ENCODE results near the gene MMS19. TPM values are rescaled to one million over a fixed set of nuclear protein-coding genes. Genes with fewer than 3 reads are reported as not detected.
A peak's percentile ranks its signal among the peaks of the same experiment; 100 is the strongest.

MMS19 gene
- total and polyA plus RNA-seq, 10 donors = 53.5 to 101 (median 60.6) TPM

DNA sequence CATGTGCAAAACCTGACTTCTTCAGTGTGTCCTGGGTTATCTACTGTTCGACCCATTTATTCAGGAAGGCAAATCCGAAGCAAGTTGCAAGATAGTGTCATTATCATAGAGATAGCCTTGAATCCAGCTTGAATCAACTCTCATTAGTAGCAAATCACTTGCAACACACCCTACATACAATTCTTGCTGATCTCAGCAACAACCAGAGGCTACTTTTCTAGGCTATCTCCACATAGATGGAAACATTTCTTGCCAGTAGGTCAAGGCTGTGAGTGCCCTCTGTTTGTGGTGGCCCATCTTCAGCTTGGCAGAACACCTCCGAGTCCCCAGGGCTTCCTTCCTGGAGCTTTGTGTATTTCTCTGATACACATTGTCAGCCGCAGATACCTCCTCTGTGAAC is 12.5 kb upstream of the MMS19 start:
- 69 to 80% (median 80%) methylated on average over 4 of the region's 4 CpGs for whole genome bisulfite sequencing, 5 donors
- H3K27me3 ChIP-seq (replicated peaks in 1 of 7) = peaks cover 0 to under 1% (median 0%) of the 10 kb centered on the region in 7 donors
- no peak overlapping the region for H3K4me3 ChIP-seq
- no peaks in the 10 kb centered on the region for H3K9me3 ChIP-seq
- H3K4me1 ChIP-seq = peaks cover 0 to 10% (median 0%) of the 10 kb centered on the region in 6 donors
- intact Hi-C loops (cut with DNase I; ENCODE audit: low total_unique reads) = no loop called here
- TF ChIP-seq, protein P1, sequence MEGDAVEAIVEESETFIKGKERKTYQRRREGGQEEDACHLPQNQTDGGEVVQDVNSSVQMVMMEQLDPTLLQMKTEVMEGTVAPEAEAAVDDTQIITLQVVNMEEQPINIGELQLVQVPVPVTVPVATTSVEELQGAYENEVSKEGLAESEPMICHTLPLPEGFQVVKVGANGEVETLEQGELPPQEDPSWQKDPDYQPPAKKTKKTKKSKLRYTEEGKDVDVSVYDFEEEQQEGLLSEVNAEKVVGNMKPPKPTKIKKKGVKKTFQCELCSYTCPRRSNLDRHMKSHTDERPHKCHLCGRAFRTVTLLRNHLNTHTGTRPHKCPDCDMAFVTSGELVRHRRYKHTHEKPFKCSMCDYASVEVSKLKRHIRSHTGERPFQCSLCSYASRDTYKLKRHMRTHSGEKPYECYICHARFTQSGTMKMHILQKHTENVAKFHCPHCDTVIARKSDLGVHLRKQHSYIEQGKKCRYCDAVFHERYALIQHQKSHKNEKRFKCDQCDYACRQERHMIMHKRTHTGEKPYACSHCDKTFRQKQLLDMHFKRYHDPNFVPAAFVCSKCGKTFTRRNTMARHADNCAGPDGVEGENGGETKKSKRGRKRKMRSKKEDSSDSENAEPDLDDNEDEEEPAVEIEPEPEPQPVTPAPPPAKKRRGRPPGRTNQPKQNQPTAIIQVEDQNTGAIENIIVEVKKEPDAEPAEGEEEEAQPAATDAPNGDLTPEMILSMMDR (IDR thresholded peaks at IDR 0.05 in 8 of 11, conservative IDR thresholded peaks at IDR 0.05 in 3 of 11) = no peak
- TF ChIP-seq POLR2AphosphoS5 (IDR thresholded peaks at IDR 0.05) = no peak
- no peak for TF ChIP-seq POLR2A (IDR thresholded peaks at IDR 0.05)
- H3K27ac ChIP-seq = no peak overlapping the region
- H3K36me3 ChIP-seq = no peaks in the 10 kb centered on the region
- DNase-seq = peak; percentile 14

DNA sequence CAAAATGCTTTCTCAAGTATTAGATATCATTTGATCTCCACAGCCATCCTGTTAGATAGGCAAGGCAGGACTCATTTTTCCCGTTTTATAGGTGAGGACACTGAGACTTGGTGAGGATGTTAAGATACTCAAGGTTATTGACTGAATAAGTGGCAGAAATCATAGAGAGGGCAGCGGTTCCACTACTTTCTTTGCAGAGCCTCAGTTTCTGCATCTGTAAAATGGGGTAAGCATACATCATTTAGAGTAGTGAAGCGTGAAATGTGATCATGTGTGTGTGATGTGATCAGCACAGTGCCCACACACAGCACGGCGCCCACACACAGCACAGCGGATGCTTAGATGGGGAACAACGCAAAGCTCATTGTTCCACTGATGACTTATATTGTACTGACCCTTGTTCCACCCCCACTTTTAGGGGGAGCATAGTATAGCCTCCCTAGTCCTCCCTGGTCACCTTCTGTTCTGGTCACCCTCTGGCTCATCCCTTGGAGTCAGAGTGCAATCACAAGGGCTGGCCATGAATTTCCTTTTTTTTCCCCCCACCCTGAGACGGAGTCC is 11.0 kb upstream of the MMS19 start:
- no peak overlapping the region for H3K4me3 ChIP-seq
- intact Hi-C loops (cut with DNase I; ENCODE audit: low total_unique reads) = no loop called here
- DNase-seq = peak; percentile 35
- 56 to 93% (median 88%) methylated on average over 8 of the region's 8 CpGs for WGBS, 5 donors
- H3K9me3 ChIP-seq = no peaks in the 10 kb centered on the region
- H3K27me3 ChIP-seq (replicated peaks in 1 of 7) = peaks cover 0 to 4% (median 0%) of the 10 kb centered on the region in 7 donors
- H3K36me3 ChIP-seq = no peaks in the 10 kb centered on the region
- H3K27ac ChIP-seq = no peak overlapping the region
- TF ChIP-seq POLR2AphosphoS5 (IDR thresholded peaks at IDR 0.05) (no peak), POLR2A (IDR thresholded peaks at IDR 0.05) (no peak)
- TF ChIP-seq, protein P1 (IDR thresholded peaks at IDR 0.05 in 8 of 11, conservative IDR thresholded peaks at IDR 0.05 in 3 of 11) = no peak
- peaks cover 0 to 18% (median 0%) of the 10 kb centered on the region in 6 donors for H3K4me1 ChIP-seq

DNA sequence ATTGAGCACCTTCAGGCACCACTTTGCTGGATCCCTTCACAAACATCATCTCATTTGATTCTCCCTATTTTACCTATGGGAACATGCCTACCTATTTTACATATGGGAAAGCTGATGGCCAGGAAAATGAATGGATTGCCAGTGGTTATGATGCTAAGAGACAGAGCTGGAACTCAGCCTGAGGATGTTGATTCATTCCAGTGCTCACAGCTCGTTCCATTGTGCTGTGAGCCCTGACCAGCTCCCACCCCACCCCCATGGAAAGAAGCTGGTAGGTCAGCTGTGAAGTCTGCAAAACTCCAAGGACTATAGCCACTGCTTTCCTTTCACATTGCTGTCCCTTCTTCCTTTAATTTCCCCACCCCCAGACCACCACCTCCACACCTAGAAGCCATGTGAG is 10.1 kb upstream of the MMS19 start:
- TF ChIP-seq POLR2A (IDR thresholded peaks at IDR 0.05) = no peak
- TF ChIP-seq, protein P1 (IDR thresholded peaks at IDR 0.05 in 8 of 11, conservative IDR thresholded peaks at IDR 0.05 in 3 of 11) = no peak
- no peak for TF ChIP-seq POLR2AphosphoS5 (IDR thresholded peaks at IDR 0.05)
- intact Hi-C loops (cut with DNase I; ENCODE audit: low total_unique reads) = no loop called here
- no peaks in the 10 kb centered on the region for H3K9me3 ChIP-seq
- H3K27me3 ChIP-seq (replicated peaks in 1 of 7) = peaks cover 0 to 4% (median 0%) of the 10 kb centered on the region in 7 donors
- 63 to 79% (median 66%) methylated on average over 1 of the region's 1 CpG for WGBS, 5 donors
- no peaks in the 10 kb centered on the region for H3K36me3 ChIP-seq
- peak; percentile 1 for DNase-seq
- H3K27ac ChIP-seq = no peak overlapping the region
- peaks cover 0 to 20% (median 0%) of the 10 kb centered on the region in 6 donors for H3K4me1 ChIP-seq
- H3K4me3 ChIP-seq = no peak overlapping the region

DNA sequence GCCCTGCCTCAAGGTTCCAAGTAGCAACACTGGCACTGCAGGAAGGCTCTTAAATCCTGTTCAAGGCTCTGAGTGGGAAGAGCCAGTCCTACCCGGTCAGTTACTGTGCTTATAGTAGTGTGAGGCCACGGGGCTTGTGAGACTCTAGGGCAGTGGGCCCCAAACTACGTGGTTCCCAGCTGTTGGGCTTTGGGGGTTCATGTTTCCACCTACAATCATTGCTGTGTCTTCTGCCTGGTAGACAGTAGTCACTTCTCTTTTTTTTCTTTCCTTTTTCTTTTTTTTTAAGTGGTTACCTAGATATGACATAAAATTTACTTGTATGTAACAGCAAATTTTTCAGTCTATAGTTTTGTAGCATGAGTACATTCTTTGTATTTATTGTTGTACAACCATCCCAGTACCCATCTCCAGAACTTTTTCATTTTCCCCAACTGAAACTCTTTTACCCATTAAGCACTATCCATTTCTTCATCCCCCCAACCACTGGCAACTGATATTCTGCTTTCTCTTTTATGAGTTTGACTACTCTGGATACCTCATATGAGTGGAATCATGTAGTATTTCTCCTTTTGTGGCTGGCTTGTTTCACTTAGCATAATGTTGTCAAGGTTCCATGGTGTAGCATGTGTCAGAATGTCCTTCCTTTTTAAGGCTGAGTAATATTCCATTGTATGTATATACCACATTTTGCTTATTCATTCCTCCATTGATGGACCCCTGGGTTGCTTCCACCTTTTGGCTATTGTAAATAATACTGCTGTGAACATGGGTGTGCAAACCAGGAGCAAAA is 8.2 kb upstream of the MMS19 start:
- Histone ChIP-seq H3K36me3 (no peaks in the 10 kb centered on the region), H3K4me3 (no peak overlapping the region), H3K27ac (no peak overlapping the region), H3K9me3 (no peaks in the 10 kb centered on the region), H3K27me3 (replicated peaks in 1 of 7) (peaks cover 0 to 4% (median 0%) of the 10 kb centered on the region in 7 donors), H3K4me1 (peaks cover 0 to 27% (median 0%) of the 10 kb centered on the region in 6 donors)
- peak; percentile 39 for DNase-seq
- intact Hi-C loops (cut with DNase I; ENCODE audit: low total_unique reads) = no loop called here
- WGBS, 5 donors = 48 to 76% (median 61%) methylated on average over 3 of the region's 3 CpGs
- TF ChIP-seq POLR2AphosphoS5 (IDR thresholded peaks at IDR 0.05) (no peak), POLR2A (IDR thresholded peaks at IDR 0.05) (no peak)
- TF ChIP-seq, protein P1 (IDR thresholded peaks at IDR 0.05 in 8 of 11, conservative IDR thresholded peaks at IDR 0.05 in 3 of 11) = no peak
